K562 (cell line): ENCODE data around the gene GLI1. TPM values are rescaled to one million over a fixed set of nuclear protein-coding genes. Genes with fewer than 3 reads are reported as not detected.

Source experiments
- CAMTA2 ChIP-seq: fragments of 250-450 bp; sonication (Bioruptor Pico); conservative IDR thresholded peaks from 2 replicates; pipeline ENCODE4 v1.5.1; 2022
- EHMT2 ChIP-seq: fragments of 450-650 bp; IDR thresholded peaks from 2 replicates; pipeline ENCODE4 v1.6.1; 2018; ENCODE audit warnings: antibody characterized with exemption
- ERF ChIP-seq: fragments of 450-650 bp; formaldehyde crosslinking; IDR thresholded peaks from 2 replicates; pipeline ENCODE4 v1.4.0; 2020; ENCODE audit warnings: mild to moderate bottlenecking, mixed read lengths
- ETV1 ChIP-seq: fragments of 450-650 bp; conservative IDR thresholded peaks from 2 replicates; pipeline ENCODE4 v1.6.1; 2016; ENCODE audit warnings: missing genetic modification characterization, control low read depth, low read depth, missing compliant biosample characterization
- KAT8 ChIP-seq: fragments of 450-650 bp; IDR thresholded peaks from 2 replicates; pipeline ENCODE4 v1.6.1; 2016; ENCODE audit warnings: low read depth, mild to moderate bottlenecking
- KDM5B ChIP-seq: fragments of 200-600 bp; sonication (generic); IDR thresholded peaks from 2 replicates; pipeline ENCODE4 v1.6.1; 2012; ENCODE audit warnings: low read depth, mild to moderate bottlenecking, moderate library complexity, low read length, control low read depth, inconsistent platforms; ENCODE audit not compliant: insufficient replicate concordance
- KHSRP ChIP-seq: fragments of 450-650 bp; IDR thresholded peaks from 2 replicates; pipeline ENCODE4 v1.6.1; 2017
- MIER1 ChIP-seq: fragments of 450-650 bp; IDR thresholded peaks from 2 replicates; pipeline ENCODE4 v1.6.1; 2016; ENCODE audit warnings: antibody characterized with exemption, mild to moderate bottlenecking, low read depth
- POLR2G ChIP-seq: fragments of 200-400 bp; formaldehyde crosslinking; IDR thresholded peaks from 2 replicates; pipeline ENCODE4 v1.6.1; 2017; ENCODE audit warnings: low read depth, mild to moderate bottlenecking, antibody characterized with exemption, low read length, moderate library complexity
- POLR3G ChIP-seq: IDR thresholded peaks from 2 replicates; pipeline ENCODE4 v1.6.1; 2011; ENCODE audit not compliant: insufficient read length, insufficient replicate concordance; ENCODE audit errors: extremely low read depth
- TAF1 ChIP-seq: IDR thresholded peaks from 2 replicates; pipeline ENCODE4 v1.6.1; 2011; ENCODE audit warnings: mild to moderate bottlenecking, low read length, moderate library complexity; ENCODE audit not compliant: insufficient read depth, control insufficient read depth, severe bottlenecking; ENCODE audit errors: extremely low read depth
- U2AF1 ChIP-seq: fragments of 200-400 bp; formaldehyde crosslinking; optimal IDR thresholded peaks from 2 replicates; pipeline ENCODE3; 2017; ENCODE audit warnings: mild to moderate bottlenecking, low read depth, low read length, moderate library complexity
- ZNF165 ChIP-seq: fragments of 250-450 bp; sonication (Bioruptor Pico); IDR thresholded peaks from 2 replicates; pipeline ENCODE4 v1.4.0; 2020; ENCODE audit warnings: borderline replicate concordance
- ZNF263 ChIP-seq: sonication (generic); formaldehyde crosslinking; IDR thresholded peaks from 2 replicates; pipeline ENCODE4 v1.8.0; 2022; ENCODE audit warnings: mild to moderate bottlenecking, missing genetic modification reagents, borderline replicate concordance
- ZNF507 ChIP-seq: conservative IDR thresholded peaks from 2 replicates; pipeline ENCODE4 v1.6.1; 2017; ENCODE audit warnings: missing genetic modification characterization, missing compliant biosample characterization
- polyA plus RNA-seq, 8 experiments: library from polyadenylated mRNA; depleted of rRNA in 4 of 8; stranded (reverse) in 5 of 8; unstranded in 3 of 8; fragments of >200 nt; fragmentation: Nextera tagmentation in 2 of 8; fragmentation: Illumina TruSeq in 1 of 8; extraction: Ambion mirVana in 2 of 8; extraction: Trizol in 1 of 8; gene quantifications; 2 replicates each; pipeline versions ENCODE4 v1.2.1 to v1.2.3, GENCODE V29; 2011 to 2014; ENCODE audit warnings: inconsistent platforms in 1 of 8, missing spikeins in 1 of 8
- total RNA-seq, 7 experiments: library from RNA; depleted of rRNA in 6 of 7; stranded (reverse); fragments of >200 nt in 6 of 7; fragmentation: Illumina TruSeq in 2 of 7; extraction: Trizol in 2 of 7; gene quantifications; 2 replicates each; pipeline versions ENCODE4 v1.2.1 to v1.2.3, GENCODE V29; 2011 to 2021; ENCODE audit warnings: low replicate concordance in 1 of 7
- TF ChIP-seq, protein P1 (sequence below): fragments of 450-650 bp; IDR thresholded peaks from one replicate; pipeline ENCODE4 v1.6.1; 2018; ENCODE audit warnings: mild to moderate bottlenecking, moderate library complexity; ENCODE audit not compliant: partially characterized antibody
- TF ChIP-seq, protein P2 (sequence below): fragments of 450-650 bp; formaldehyde crosslinking; IDR thresholded peaks from 2 replicates; pipeline ENCODE4 v1.4.0; 2020; ENCODE audit warnings: mild to moderate bottlenecking, moderate library complexity
- TF ChIP-seq, protein P3 (sequence below), 2 experiments: fragments of 450-650 bp; conservative IDR thresholded peaks; 2 replicates each; pipeline ENCODE4 v1.6.1; 2017; ENCODE audit warnings: mild to moderate bottlenecking in 2 of 2, moderate library complexity in 2 of 2
- TF ChIP-seq, protein P4 (sequence below): fragments of 250-450 bp; sonication (Bioruptor Pico); IDR thresholded peaks from 2 replicates; pipeline ENCODE4 v1.4.0; 2020; ENCODE audit warnings: borderline replicate concordance
- TF ChIP-seq, protein P5 (sequence below): fragments of 450-650 bp; formaldehyde crosslinking; IDR thresholded peaks from 2 replicates; pipeline ENCODE4 v1.4.0; 2020; ENCODE audit warnings: mild to moderate bottlenecking, moderate library complexity

Gene GLI1
- total and polyA plus RNA-seq, 9 of the 15 experiments (the other 6 are each of a cell fraction or from before 2014, with no cell fraction given): 0.24 to 3.7 (median 0.61) TPM

DNA sequence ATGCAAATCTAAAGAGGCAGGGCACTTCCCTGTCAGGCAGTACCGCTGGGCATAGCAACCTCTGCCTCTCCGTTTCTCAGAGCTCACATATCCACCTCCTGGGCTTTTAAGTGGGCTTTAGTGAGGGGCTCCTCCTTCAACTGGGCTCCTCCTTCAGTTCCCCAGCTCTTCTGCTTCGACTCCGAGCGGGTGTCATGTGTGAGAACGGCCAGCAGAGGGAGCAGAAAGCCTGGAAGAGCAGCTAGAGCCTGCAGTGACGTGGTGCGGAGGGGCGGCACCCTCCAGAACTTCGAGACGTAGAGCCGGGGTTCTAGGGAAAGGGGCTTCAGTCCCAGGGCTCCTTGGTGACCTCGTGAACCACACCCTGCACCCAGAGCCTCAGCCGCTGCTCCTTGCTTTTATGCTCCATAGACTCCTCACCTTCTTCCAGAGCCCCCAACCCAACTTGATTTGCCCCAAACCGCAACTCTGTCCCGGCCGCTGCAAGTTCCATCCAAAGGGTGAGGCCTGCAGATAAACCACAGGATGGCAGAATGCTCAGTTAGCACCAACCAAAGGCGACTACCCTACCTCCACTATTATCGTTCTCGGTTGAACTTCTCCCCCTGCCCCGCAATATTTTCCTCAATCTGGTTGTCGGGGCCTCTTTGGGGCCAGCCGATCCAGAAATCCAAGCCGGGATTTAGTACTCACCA is 383 bp upstream of the GLI1 start (continued):
- TF ChIP-seq, protein P1, sequence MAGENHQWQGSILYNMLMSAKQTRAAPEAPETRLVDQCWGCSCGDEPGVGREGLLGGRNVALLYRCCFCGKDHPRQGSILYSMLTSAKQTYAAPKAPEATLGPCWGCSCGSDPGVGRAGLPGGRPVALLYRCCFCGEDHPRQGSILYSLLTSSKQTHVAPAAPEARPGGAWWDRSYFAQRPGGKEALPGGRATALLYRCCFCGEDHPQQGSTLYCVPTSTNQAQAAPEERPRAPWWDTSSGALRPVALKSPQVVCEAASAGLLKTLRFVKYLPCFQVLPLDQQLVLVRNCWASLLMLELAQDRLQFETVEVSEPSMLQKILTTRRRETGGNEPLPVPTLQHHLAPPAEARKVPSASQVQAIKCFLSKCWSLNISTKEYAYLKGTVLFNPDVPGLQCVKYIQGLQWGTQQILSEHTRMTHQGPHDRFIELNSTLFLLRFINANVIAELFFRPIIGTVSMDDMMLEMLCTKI: no peak
- TF ChIP-seq KHSRP: no peak
- no peak for TF ChIP-seq KAT8
- TF ChIP-seq U2AF1: no peak
- no peak for TF ChIP-seq POLR3G
- TF ChIP-seq ERF (CRISPR knock-in tag): no peak
- TF ChIP-seq, protein P2, sequence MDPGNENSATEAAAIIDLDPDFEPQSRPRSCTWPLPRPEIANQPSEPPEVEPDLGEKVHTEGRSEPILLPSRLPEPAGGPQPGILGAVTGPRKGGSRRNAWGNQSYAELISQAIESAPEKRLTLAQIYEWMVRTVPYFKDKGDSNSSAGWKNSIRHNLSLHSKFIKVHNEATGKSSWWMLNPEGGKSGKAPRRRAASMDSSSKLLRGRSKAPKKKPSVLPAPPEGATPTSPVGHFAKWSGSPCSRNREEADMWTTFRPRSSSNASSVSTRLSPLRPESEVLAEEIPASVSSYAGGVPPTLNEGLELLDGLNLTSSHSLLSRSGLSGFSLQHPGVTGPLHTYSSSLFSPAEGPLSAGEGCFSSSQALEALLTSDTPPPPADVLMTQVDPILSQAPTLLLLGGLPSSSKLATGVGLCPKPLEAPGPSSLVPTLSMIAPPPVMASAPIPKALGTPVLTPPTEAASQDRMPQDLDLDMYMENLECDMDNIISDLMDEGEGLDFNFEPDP (CRISPR knock-in tag): no peak
- TF ChIP-seq, protein P3, sequence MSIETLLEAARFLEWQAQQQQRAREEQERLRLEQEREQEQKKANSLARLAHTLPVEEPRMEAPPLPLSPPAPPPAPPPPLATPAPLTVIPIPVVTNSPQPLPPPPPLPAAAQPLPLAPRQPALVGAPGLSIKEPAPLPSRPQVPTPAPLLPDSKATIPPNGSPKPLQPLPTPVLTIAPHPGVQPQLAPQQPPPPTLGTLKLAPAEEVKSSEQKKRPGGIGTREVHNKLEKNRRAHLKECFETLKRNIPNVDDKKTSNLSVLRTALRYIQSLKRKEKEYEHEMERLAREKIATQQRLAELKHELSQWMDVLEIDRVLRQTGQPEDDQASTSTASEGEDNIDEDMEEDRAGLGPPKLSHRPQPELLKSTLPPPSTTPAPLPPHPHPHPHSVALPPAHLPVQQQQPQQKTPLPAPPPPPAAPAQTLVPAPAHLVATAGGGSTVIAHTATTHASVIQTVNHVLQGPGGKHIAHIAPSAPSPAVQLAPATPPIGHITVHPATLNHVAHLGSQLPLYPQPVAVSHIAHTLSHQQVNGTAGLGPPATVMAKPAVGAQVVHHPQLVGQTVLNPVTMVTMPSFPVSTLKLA (conservative IDR thresholded peaks at IDR 0.05): peak; percentile 72 to 88; a peak in 3 of 4 replicates
- peak; percentile 33 for TF ChIP-seq TAF1
- peak; percentile 56 for TF ChIP-seq POLR2G
- TF ChIP-seq ZNF165 (CRISPR knock-in tag): 0 out of 2 replicates have a peak, but pooled peaks have one; percentile 15
- no peak for TF ChIP-seq KDM5B
- 0 out of 2 replicates have a peak, but pooled peaks have one; percentile 23 for TF ChIP-seq MIER1
- TF ChIP-seq ETV1 (tag): peak; percentile 86
- TF ChIP-seq ZNF263: peak; percentile 77
- TF ChIP-seq, protein P4, sequence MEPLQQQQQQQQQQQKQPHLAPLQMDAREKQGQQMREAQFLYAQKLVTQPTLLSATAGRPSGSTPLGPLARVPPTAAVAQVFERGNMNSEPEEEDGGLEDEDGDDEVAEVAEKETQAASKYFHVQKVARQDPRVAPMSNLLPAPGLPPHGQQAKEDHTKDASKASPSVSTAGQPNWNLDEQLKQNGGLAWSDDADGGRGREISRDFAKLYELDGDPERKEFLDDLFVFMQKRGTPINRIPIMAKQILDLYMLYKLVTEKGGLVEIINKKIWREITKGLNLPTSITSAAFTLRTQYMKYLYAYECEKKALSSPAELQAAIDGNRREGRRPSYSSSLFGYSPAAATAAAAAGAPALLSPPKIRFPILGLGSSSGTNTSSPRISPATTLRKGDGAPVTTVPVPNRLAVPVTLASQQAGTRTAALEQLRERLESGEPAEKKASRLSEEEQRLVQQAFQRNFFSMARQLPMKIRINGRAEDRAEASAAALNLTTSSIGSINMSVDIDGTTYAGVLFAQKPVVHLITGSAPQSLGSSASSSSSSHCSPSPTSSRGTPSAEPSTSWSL: no peak
- no peak for TF ChIP-seq EHMT2
- TF ChIP-seq CAMTA2: no peak
- TF ChIP-seq ZNF507 (tag): no peak
- TF ChIP-seq, protein P5, sequence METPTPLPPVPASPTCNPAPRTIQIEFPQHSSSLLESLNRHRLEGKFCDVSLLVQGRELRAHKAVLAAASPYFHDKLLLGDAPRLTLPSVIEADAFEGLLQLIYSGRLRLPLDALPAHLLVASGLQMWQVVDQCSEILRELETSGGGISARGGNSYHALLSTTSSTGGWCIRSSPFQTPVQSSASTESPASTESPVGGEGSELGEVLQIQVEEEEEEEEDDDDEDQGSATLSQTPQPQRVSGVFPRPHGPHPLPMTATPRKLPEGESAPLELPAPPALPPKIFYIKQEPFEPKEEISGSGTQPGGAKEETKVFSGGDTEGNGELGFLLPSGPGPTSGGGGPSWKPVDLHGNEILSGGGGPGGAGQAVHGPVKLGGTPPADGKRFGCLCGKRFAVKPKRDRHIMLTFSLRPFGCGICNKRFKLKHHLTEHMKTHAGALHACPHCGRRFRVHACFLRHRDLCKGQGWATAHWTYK: no peak
